Fibroblast of skin of scalp (primary cell): ENCODE data around the gene CALCA. TPM values are rescaled to one million over a fixed set of nuclear protein-coding genes. Genes with fewer than 3 reads are reported as not detected.
"Not testable (repeated sequence)": the region's sequence is repeated elsewhere in the genome, so short reads cannot be mapped to it uniquely, and the experiment has no call there.

Source experiments
- DNase-seq: peaks from one replicate; pipeline ENCODE4 v3.0.0-alpha.2; 2013
- polyA plus RNA-seq, 2 experiments: library from polyadenylated mRNA; unstranded; fragments of 120-200 nt; gene quantifications; one replicate each; pipeline ENCODE4 v1.2.1, GENCODE V29; 2013; ENCODE audit not compliant: insufficient read length in 2 of 2

The CALCA gene
- not detected for polyA plus RNA-seq (2013, experiment 1 of 2; ENCODE audit: insufficient read length)
- not detected for polyA plus RNA-seq (2013, experiment 2 of 2; ENCODE audit: insufficient read length)

- no peak for DNase-seq
Measured at GRCh38 chr11:14971865-14972580, at the start of gene CALCA. Gene CALCA, minus strand, starts transcription at chr11:14972351. Its CDS starts 1,159 bp downstream, at chr11:14971192.

GRCh38 chr11:15016200-15016599, 44.0 kb upstream of the CALCA start:
- DNase-seq: no peak

GRCh38 chr11:15011776-15012345, 39.7 kb upstream of the CALCA start:
- DNase-seq: no peak

- DNase-seq: no peak
Measured at GRCh38 chr11:15010865-15011264, 38.7 kb upstream of the CALCA start.

GRCh38 chr11:15006139-15006759, 34.1 kb upstream of the CALCA start:
- peak; percentile 41 for DNase-seq

GRCh38 chr11:14988133-14988532, 16.0 kb upstream of the CALCA start:
- not testable (repeated sequence) for DNase-seq

- no peak for DNase-seq
Measured at GRCh38 chr11:14981507-14981906, 9.4 kb upstream of the CALCA start.

- DNase-seq: no peak
Measured at GRCh38 chr11:14980854-14981253, 8.7 kb upstream of the CALCA start.

- no peak for DNase-seq
Measured at GRCh38 chr11:14977101-14977880, 5.1 kb upstream of the CALCA start.

GRCh38 chr11:14975252-14975587, 3.1 kb upstream of the CALCA start:
- DNase-seq: no peak

GRCh38 chr11:14974515-14975251, 2.5 kb upstream of the CALCA start:
- peak; percentile 18 for DNase-seq

- DNase-seq: no peak
Measured at GRCh38 chr11:14973621-14974514, 1.7 kb upstream of the CALCA start.

- DNase-seq: no peak
Measured at GRCh38 chr11:14972581-14973495, 687 bp upstream of the CALCA start.

GRCh38 chr11:14969901-14970323, 2.2 kb downstream of the CALCA start:
- no peak for DNase-seq

- DNase-seq: no peak
Measured at GRCh38 chr11:14967581-14968243, 4.4 kb downstream of the CALCA start.

GRCh38 chr11:14956111-14956510, 16.0 kb downstream of the CALCA start:
- no peak for DNase-seq

- DNase-seq: no peak
Measured at GRCh38 chr11:14954581-14954980, 17.6 kb downstream of the CALCA start.

- DNase-seq: no peak
Measured at GRCh38 chr11:14953904-14954303, 18.2 kb downstream of the CALCA start.

- no peak for DNase-seq
Measured at GRCh38 chr11:14949437-14950147, 22.6 kb downstream of the CALCA start.
